GM12878 (cell line): ENCODE measurements around the gene NTM.

ENCODE experiments used
- NFYB ChIP-seq: IDR thresholded peaks from 2 replicates; pipeline ENCODE4 v1.6.1; 2011; ENCODE audit warnings: low read depth, mild to moderate bottlenecking, low read length, improper control_type of control experiment, moderate library complexity; ENCODE audit not compliant: insufficient read depth
- TF ChIP-seq, protein P1 (sequence below): fragments of 450-650 bp; IDR thresholded peaks from 2 replicates; pipeline ENCODE4 v1.6.1; 2017; ENCODE audit warnings: antibody characterized with exemption, mild to moderate bottlenecking, moderate library complexity

DNA sequence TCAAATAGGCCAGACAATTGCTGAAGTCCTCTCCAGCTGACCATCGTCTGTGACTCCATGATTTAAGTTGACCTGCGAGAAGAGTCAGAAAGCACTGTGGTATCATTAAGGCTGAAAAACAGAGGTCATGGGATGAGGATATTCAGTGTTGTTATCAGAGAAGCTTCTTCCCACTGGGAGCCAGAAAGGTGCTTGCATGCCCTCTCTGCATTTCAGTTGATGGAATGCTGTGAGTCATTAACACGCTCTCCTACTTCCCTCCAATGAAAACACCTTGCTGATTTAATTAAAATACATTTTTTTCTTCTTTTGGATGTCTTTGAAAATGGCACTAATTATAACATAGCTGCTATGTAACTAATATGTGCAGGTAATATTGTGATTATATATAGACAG, 667.0 kb downstream of the NTM start:
- TF ChIP-seq, protein P1, sequence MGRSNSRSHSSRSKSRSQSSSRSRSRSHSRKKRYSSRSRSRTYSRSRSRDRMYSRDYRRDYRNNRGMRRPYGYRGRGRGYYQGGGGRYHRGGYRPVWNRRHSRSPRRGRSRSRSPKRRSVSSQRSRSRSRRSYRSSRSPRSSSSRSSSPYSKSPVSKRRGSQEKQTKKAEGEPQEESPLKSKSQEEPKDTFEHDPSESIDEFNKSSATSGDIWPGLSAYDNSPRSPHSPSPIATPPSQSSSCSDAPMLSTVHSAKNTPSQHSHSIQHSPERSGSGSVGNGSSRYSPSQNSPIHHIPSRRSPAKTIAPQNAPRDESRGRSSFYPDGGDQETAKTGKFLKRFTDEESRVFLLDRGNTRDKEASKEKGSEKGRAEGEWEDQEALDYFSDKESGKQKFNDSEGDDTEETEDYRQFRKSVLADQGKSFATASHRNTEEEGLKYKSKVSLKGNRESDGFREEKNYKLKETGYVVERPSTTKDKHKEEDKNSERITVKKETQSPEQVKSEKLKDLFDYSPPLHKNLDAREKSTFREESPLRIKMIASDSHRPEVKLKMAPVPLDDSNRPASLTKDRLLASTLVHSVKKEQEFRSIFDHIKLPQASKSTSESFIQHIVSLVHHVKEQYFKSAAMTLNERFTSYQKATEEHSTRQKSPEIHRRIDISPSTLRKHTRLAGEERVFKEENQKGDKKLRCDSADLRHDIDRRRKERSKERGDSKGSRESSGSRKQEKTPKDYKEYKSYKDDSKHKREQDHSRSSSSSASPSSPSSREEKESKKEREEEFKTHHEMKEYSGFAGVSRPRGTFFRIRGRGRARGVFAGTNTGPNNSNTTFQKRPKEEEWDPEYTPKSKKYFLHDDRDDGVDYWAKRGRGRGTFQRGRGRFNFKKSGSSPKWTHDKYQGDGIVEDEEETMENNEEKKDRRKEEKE = no peak
- no peak for TF ChIP-seq NFYB
